H9 (cell line): ENCODE data around the gene BHLHE23. TPM values are rescaled to one million over a fixed set of nuclear protein-coding genes. Genes with fewer than 3 reads are reported as not detected.

ENCODE experiments used
- DNase-seq: peaks from one replicate; pipeline ENCODE4 v3.0.0-alpha.2; 2017
- H2AFZ ChIP-seq: one replicate; pipeline ENCODE4 v1.6.1; 2013; ENCODE audit warnings: mild to moderate bottlenecking, low read length, control low read depth, moderate library complexity
- H2AK5ac ChIP-seq: 2 replicates; pipeline ENCODE4 v1.6.1; 2013; ENCODE audit warnings: low read length, control low read depth, mixed read lengths; ENCODE audit not compliant: insufficient read length
- H2BK120ac ChIP-seq: one replicate; pipeline ENCODE4 v1.6.1; 2013; ENCODE audit warnings: low read depth, mild to moderate bottlenecking, low read length, control low read depth, inconsistent platforms; ENCODE audit not compliant: poor library complexity, severe bottlenecking
- H2BK12ac ChIP-seq: 2 replicates; pipeline ENCODE4 v1.6.1; 2013; ENCODE audit warnings: low read length, control low read depth, mixed read lengths, low read depth; ENCODE audit not compliant: insufficient read length
- H2BK15ac ChIP-seq: 2 replicates; pipeline ENCODE4 v1.6.1; 2013; ENCODE audit warnings: low read depth, low read length, control low read depth
- H2BK20ac ChIP-seq: one replicate; pipeline ENCODE4 v1.6.1; 2013; ENCODE audit warnings: low read depth, mild to moderate bottlenecking, low read length, control low read depth, inconsistent platforms; ENCODE audit not compliant: poor library complexity, severe bottlenecking
- H2BK5ac ChIP-seq: 2 replicates; pipeline ENCODE4 v1.6.1; 2013; ENCODE audit warnings: low read length, control low read depth, mixed read lengths; ENCODE audit not compliant: insufficient read length
- H3K14ac ChIP-seq: 2 replicates; pipeline ENCODE4 v1.6.1; 2013; ENCODE audit warnings: low read length, control low read depth; ENCODE audit not compliant: insufficient read depth
- H3K18ac ChIP-seq: 2 replicates; pipeline ENCODE4 v1.6.1; 2013; ENCODE audit warnings: low read depth, mild to moderate bottlenecking, mixed read lengths, low read length, control low read depth; ENCODE audit not compliant: insufficient read length
- H3K23ac ChIP-seq: 2 replicates; pipeline ENCODE4 v1.6.1; 2013; ENCODE audit warnings: low read length, control low read depth, mixed read lengths, low read depth; ENCODE audit not compliant: insufficient read length
- H3K23me2 ChIP-seq: 2 replicates; pipeline ENCODE4 v1.6.1; 2013; ENCODE audit warnings: low read depth, mild to moderate bottlenecking, mixed read lengths, low read length, control low read depth; ENCODE audit not compliant: insufficient read length, poor library complexity, severe bottlenecking
- H3K27ac ChIP-seq: 2 replicates; pipeline ENCODE4 v1.5.1; 2013; ENCODE audit warnings: low read length, control low read depth, mixed read lengths, low read depth; ENCODE audit not compliant: insufficient read length
- H3K27me3 ChIP-seq: 2 replicates; pipeline ENCODE4 v1.6.1; 2013; ENCODE audit warnings: low read length, control low read depth, inconsistent platforms; ENCODE audit not compliant: insufficient read depth
- H3K4ac ChIP-seq: 2 replicates; pipeline ENCODE4 v1.6.1; 2013; ENCODE audit warnings: low read depth, mild to moderate bottlenecking, control low read depth, inconsistent platforms, low read length, moderate library complexity
- H3K4me1 ChIP-seq: 2 replicates; pipeline ENCODE4 v1.6.1; 2013; ENCODE audit warnings: low read length, control low read depth, inconsistent platforms; ENCODE audit not compliant: insufficient read depth
- H3K4me2 ChIP-seq: 2 replicates; pipeline ENCODE4 v1.6.1; 2013; ENCODE audit warnings: low read length, control low read depth, mixed read lengths; ENCODE audit not compliant: insufficient read length, insufficient read depth
- H3K56ac ChIP-seq: 2 replicates; pipeline ENCODE4 v1.6.1; 2013; ENCODE audit warnings: low read depth, mild to moderate bottlenecking, mixed read lengths, low read length, control low read depth; ENCODE audit not compliant: insufficient read length
- H3K79me1 ChIP-seq: 2 replicates; pipeline ENCODE4 v1.6.1; 2013; ENCODE audit warnings: low read depth, mild to moderate bottlenecking, moderate library complexity, low read length, control low read depth, inconsistent platforms; ENCODE audit not compliant: insufficient read depth, poor library complexity, severe bottlenecking
- H3K79me2 ChIP-seq: 2 replicates; pipeline ENCODE4 v1.6.1; 2013; ENCODE audit warnings: low read length, control low read depth, inconsistent platforms; ENCODE audit not compliant: insufficient read depth
- H3K9ac ChIP-seq: 2 replicates; pipeline ENCODE4 v1.6.1; 2013; ENCODE audit warnings: low read length, control low read depth, mixed read lengths; ENCODE audit not compliant: insufficient read length; ENCODE audit errors: extremely low read depth
- H3K9me3 ChIP-seq: one replicate; pipeline ENCODE4 v1.6.1; 2013; ENCODE audit warnings: low read depth, low read length, inconsistent platforms; ENCODE audit not compliant: control insufficient read depth
- H3T11ph ChIP-seq: one replicate; pipeline ENCODE4 v1.6.1; 2013; ENCODE audit warnings: mild to moderate bottlenecking, low read length, control low read depth, inconsistent platforms
- H4K20me1 ChIP-seq: one replicate; pipeline ENCODE4 v1.6.1; 2013; ENCODE audit not compliant: control insufficient read depth, insufficient read length, insufficient read depth
- H4K5ac ChIP-seq: 2 replicates; pipeline ENCODE4 v1.6.1; 2013; ENCODE audit warnings: low read depth, mild to moderate bottlenecking, mixed read lengths, low read length, control low read depth; ENCODE audit not compliant: insufficient read length
- H4K8ac ChIP-seq: replicated peaks from 2 replicates; pipeline ENCODE4 v1.6.1; 2013; ENCODE audit warnings: low read length, control low read depth, mixed read lengths, low read depth; ENCODE audit not compliant: insufficient read length
- H4K91ac ChIP-seq: 2 replicates; pipeline ENCODE4 v1.6.1; 2013; ENCODE audit warnings: low read depth, mild to moderate bottlenecking, moderate library complexity, mixed read lengths, low read length, control low read depth; ENCODE audit not compliant: insufficient read length
- H3K27ac Mint-ChIP-seq, 3 experiments: 2 replicates in 2 of 3; 3 replicates in 1 of 3; pipeline ENCODE4 v1.8.0; 2020 to 2021; ENCODE audit warnings: mixed read lengths in 3 of 3, mild to moderate bottlenecking in 1 of 3, moderate library complexity in 1 of 3
- H3K27me3 Mint-ChIP-seq: 2 replicates; pipeline ENCODE4 v1.8.0; 2021; ENCODE audit warnings: low read depth, mild to moderate bottlenecking, moderate library complexity, mixed read lengths
- H3K36me3 Mint-ChIP-seq, 3 experiments: 2 replicates in 2 of 3; 3 replicates in 1 of 3; pipeline ENCODE4 v1.8.0; 2020 to 2021; ENCODE audit warnings: low read depth in 3 of 3, mixed read lengths in 3 of 3; ENCODE audit not compliant: insufficient read depth in 1 of 3
- H3K4me1 Mint-ChIP-seq, 2 experiments: 2 replicates each; pipeline ENCODE4 v1.8.0; 2020; ENCODE audit warnings: mixed read lengths in 2 of 2
- H3K4me3 Mint-ChIP-seq, 2 experiments: 2 replicates in 1 of 2; 3 replicates in 1 of 2; pipeline ENCODE4 v1.8.0; 2020 to 2021; ENCODE audit warnings: mild to moderate bottlenecking in 2 of 2, mixed read lengths in 2 of 2, moderate library complexity in 1 of 2
- H3K9me3 Mint-ChIP-seq, 2 experiments: 2 replicates in 1 of 2; 3 replicates in 1 of 2; pipeline ENCODE4 v1.8.0; 2020; ENCODE audit warnings: mild to moderate bottlenecking in 2 of 2, mixed read lengths in 2 of 2, moderate library complexity in 1 of 2
- WGBS: extraction: QIAGEN DNeasy Blood & Tissue Kit; methylation state at CpG from one replicate; pipeline ENCODE4 v1.1.7; 2013; ENCODE audit warnings: missing lambda C conversion rate, low lambda C conversion rate, mixed read lengths; ENCODE audit not compliant: insufficient read length; ENCODE audit errors: extremely low coverage; 5-methylcytosine and 5-hydroxymethylcytosine counted together
- total RNA-seq: library from RNA; stranded (reverse); gene quantifications from 2 replicates; pipeline ENCODE4 v1.2.1, GENCODE V29; 2021
- TF ChIP-seq, protein P1 (sequence below): fragments of 200-600 bp; sonication (generic); conservative IDR thresholded peaks from 3 replicates; pipeline ENCODE4 v1.8.0; 2021; ENCODE audit warnings: antibody characterized with exemption, mild to moderate bottlenecking

Gene BHLHE23
- total RNA-seq, 1 experiment from 2014 or later, result 0.35 TPM

DNA sequence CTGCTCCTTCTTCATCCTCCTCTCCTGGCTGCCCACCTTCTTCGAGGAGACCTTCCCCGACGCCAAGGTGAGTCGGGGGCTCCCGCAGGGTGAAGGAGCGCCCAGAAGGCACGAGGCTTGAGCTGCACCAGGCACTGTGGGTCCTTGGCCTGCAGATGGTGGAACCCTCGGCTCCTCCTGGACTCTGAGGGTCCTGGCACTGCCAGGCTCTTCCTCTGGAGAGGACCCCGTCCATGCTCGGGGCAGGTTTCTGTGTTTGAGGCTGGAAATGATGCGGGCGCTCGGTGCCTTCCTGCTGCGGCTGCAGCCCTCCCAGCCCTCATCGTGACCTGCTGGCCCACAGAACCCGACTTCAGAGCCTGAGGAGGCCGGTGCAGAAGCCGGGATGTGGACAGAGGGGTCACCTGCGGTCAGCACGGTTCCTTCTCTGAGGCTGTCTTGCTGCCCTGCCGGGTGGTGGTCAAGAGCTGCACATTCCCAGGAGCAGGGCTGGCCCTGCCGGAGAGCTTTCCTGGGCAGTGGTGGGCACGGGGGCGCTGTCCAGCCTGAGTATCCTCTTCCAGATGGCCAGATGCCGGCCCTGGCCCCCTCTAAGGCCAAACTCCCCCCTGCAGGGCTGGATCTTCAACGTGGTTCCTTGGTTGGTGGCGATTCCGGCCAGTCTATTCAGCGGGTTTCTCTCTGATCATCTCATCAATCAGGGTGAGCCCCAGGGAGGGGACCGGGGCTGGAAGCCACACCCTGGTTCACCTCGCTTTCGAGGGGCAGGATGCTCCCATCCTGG, 43.0 kb downstream of the BHLHE23 start:
- Mint-ChIP-seq H3K4me1 (peaks cover 0 to 7% of the 10 kb centered on the region in 2 experiments; a peak in 1 of 4 replicates), H3K36me3 (peaks cover 0 to 16% (median 0%) of the 10 kb centered on the region in 3 experiments; a peak in 3 of 7 replicates), H3K9me3 (no peaks in the 10 kb centered on the region), H3K27me3 (no peaks in the 10 kb centered on the region; the same call in 1 of the 2 replicates), H3K27ac (0 out of 7 replicates have a peak overlapping the region, but pooled peaks of 1 of the 3 experiments have one; percentile 27), H3K4me3 (no peak overlapping the region)
- no peak overlapping the region for H3K27ac ChIP-seq
- no peaks in the 10 kb centered on the region for H3K79me1 ChIP-seq
- DNase-seq, result no peak
- no peak overlapping the region for H3K4ac ChIP-seq
- no peaks in the 10 kb centered on the region for H3K79me2 ChIP-seq
- H3K9me3 ChIP-seq, result no peaks in the 10 kb centered on the region
- H3K56ac ChIP-seq, result no peak overlapping the region
- H3K27me3 ChIP-seq, result no peaks in the 10 kb centered on the region
- no peak overlapping the region for H2BK120ac ChIP-seq
- no peak overlapping the region for H2AFZ ChIP-seq
- H3K23ac ChIP-seq, result no peak overlapping the region
- WGBS, result no CpG with 5 or more reads among the region's 32 CpGs
- no peaks in the 10 kb centered on the region for H3K23me2 ChIP-seq
- H4K5ac ChIP-seq, result no peak overlapping the region
- H2BK5ac ChIP-seq, result no peak overlapping the region
- TF ChIP-seq, protein P1, sequence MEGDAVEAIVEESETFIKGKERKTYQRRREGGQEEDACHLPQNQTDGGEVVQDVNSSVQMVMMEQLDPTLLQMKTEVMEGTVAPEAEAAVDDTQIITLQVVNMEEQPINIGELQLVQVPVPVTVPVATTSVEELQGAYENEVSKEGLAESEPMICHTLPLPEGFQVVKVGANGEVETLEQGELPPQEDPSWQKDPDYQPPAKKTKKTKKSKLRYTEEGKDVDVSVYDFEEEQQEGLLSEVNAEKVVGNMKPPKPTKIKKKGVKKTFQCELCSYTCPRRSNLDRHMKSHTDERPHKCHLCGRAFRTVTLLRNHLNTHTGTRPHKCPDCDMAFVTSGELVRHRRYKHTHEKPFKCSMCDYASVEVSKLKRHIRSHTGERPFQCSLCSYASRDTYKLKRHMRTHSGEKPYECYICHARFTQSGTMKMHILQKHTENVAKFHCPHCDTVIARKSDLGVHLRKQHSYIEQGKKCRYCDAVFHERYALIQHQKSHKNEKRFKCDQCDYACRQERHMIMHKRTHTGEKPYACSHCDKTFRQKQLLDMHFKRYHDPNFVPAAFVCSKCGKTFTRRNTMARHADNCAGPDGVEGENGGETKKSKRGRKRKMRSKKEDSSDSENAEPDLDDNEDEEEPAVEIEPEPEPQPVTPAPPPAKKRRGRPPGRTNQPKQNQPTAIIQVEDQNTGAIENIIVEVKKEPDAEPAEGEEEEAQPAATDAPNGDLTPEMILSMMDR, result no peak
- no peaks in the 10 kb centered on the region for H4K20me1 ChIP-seq
- no peak overlapping the region for H2BK15ac ChIP-seq
- no peak overlapping the region for H2AK5ac ChIP-seq
- H4K91ac ChIP-seq, result no peak overlapping the region
- H2BK12ac ChIP-seq, result no peak overlapping the region
- H3K9ac ChIP-seq, result no peak overlapping the region
- no peak overlapping the region for H3T11ph ChIP-seq
- H3K14ac ChIP-seq, result no peak overlapping the region
- H2BK20ac ChIP-seq, result no peak overlapping the region
- no peak overlapping the region for H3K18ac ChIP-seq
- no peak overlapping the region for H3K4me2 ChIP-seq
- no peaks in the 10 kb centered on the region for H3K4me1 ChIP-seq
- H4K8ac ChIP-seq, result no peak overlapping the region
